HG03575 (cell line): ENCODE results near the gene NRCAM.
"Not testable (repeated sequence)": the region's sequence is repeated elsewhere in the genome, so short reads cannot be mapped to it uniquely, and the experiment has no call there.

Experiments used
- ATAC-seq: cut with Tn5 transposase; IDR thresholded peaks from one replicate; pipeline ENCODE4 v1.9.1; 2021; ENCODE audit not compliant: unreplicated experiment, insufficient number of reproducible peaks, low FRiP score; ENCODE audit errors: extremely low read depth

NRCAM gene

DNA sequence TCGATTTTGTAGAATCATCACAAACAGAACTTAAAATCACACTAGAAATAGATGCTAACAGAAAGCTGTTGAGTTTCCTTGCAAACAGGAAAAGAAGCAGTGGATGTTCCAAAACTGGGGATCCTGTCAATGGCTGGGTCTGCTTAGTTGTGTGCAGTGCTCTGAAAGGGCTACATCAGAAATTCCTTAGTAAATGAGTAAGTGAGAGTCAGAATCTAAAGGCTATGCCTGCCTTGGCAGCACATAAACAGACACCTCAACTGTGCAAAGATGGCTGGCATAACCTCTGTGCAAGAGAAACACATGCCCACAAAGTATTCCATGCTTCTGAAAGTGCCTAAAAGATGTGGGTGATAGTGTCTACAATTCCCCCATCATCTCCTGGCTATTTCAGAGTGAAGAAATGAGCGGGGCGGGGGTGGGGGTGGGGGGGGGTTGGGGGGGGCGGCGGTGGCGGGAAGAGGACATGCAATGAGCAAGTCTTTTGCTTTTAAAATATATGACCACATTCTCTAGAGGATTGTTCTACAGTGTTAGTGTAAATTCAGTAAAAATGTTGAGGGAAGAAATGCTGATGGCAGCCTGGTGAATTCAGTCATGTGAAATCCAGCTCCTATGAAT is 187.9 kb downstream of the NRCAM start:
- no peak for ATAC-seq

GRCh38 chr7:108267615-108268014 is 188.6 kb downstream of the NRCAM start:
- no peak for ATAC-seq

- ATAC-seq = no peak
Observed at GRCh38 chr7:108266491-108266890, 189.7 kb downstream of the NRCAM start.

DNA sequence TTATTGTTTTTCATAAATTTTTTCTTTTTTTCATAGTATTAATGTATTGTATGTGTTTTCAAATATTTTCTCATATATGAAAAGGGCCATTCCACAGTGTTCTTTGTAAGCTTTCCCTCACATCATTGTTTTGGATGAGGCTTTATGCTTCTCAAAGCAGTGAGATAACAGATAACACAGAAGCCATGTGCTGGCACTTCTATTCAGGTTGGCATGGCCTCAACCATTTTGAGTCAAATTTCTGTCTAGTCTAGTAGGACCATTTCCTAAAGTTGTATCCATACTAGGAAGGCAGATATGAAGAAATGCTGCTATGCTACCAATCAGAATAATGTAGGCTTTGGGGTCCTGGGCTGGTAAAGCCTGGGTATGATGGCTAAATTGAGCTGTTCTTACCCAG is 190.2 kb downstream of the NRCAM start:
- no peak for ATAC-seq

DNA sequence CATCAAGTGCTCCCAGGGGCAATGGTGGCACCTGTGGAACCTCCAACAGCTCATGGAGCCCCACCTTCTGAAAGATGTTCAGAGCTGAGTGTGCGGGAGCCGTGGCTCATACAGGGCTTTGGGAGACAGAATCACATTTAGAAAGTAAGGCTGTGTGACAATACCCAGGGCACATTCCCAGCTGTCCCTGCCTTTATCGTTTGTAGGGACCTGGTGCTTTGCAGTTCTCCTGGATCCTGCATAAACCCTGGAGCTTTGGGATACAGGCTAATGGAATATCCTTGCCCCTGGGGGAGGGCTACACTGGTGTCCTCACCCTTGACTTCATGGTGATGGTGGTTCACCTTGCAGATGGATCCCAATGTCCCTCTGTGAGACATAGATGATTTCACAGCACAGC is 191.2 kb downstream of the NRCAM start:
- ATAC-seq = no peak

DNA sequence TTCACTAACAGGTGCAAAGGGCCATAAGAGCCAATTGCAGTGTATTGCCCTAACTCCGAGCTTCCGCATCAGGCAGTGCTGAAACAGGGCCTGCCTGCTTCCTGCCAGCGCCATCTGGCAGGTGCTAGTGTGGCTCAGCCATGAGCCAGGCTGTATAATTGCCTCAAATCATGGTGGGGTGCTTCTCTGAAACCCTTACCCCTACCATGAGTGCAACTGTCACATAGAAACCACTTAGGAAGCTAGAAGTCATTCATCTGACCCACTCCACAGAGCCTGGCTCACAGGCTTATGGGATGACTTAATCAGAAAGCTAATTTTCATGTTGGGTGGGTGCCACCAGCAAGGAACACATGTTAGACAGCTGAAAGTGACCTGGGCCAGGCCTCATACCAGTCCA is 192.8 kb downstream of the NRCAM start:
- ATAC-seq = no peak

- ATAC-seq = no peak
Observed at GRCh38 chr7:108261560-108262255, 194.5 kb downstream of the NRCAM start.

GRCh38 chr7:108259447-108259846 is 196.8 kb downstream of the NRCAM start:
- ATAC-seq = not testable (repeated sequence)

DNA sequence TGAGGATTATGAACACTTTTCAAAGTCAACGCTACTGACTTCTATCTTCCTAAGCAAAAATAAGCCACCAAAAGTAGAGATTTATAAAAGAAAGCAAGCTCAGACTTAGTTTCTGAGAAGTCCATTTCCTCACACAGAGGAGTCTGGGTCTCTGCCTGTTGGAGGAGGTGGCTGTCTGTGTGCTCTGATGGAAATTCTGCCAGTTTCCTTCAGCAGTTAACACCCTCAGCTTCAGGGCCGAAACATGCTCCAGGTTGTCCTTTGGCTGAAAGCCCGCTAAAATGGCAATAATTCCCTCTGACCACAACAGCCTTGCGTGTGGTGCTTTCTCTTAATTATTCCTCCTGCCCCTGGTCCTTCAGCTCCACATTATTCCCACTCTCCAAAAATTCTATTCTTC is 198.3 kb downstream of the NRCAM start:
- ATAC-seq = no peak

DNA sequence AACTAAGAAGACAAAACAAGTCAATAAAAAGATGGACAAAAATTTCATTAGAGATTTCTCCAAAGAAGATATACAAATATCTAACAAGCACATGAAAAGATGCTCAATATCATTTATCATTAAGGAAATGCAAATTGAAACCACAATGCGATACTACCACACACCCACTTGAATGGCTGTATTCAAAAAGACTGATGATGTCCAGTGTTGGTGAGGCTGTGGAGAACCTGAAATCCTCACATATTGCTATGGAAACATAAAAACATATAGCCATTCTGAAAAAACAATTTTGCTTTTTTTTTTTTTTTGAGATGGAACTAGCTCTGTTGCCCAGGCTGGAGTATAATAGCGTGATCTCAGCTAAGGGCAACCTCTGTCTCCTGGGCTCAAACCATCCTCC is 202.0 kb downstream of the NRCAM start:
- ATAC-seq = no peak

DNA sequence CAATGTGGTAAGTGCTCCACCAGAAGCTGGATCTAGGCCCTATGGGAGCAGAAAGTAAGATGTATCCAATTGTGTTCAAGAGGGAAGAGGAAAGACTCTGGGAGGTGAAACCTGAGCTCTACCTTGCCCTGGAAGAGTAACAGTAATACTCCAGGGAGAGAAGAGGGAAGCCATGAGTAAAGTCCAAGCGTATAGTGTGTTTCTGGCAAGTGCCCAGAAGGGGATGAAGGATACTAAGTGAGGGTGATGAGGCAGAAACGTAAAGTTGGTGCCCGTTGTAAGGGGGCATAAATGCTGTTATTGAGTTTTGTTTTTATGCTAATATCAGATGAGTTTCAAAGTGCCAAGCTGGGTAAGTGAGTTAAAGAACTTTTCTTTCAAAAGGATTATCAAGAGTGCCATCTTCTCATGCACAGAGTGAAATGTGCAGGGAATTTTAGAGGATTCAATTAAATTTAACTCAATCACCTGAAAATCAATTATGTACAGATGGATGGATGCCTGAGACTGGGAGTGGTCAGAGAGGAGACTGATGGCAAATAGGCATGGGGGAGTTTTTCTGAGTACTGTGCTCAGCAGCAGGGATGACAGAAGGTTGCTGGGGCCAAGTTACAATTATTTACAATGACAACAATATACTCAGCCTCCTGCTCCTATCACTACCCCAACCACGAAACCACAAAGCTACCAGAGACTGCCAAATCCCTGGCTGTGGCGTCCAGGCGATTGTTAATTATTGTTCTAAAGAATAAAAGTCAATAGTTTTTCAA is 202.8 kb downstream of the NRCAM start:
- no peak for ATAC-seq

- no peak for ATAC-seq
Observed at GRCh38 chr7:108252177-108252576, 204.1 kb downstream of the NRCAM start.

DNA sequence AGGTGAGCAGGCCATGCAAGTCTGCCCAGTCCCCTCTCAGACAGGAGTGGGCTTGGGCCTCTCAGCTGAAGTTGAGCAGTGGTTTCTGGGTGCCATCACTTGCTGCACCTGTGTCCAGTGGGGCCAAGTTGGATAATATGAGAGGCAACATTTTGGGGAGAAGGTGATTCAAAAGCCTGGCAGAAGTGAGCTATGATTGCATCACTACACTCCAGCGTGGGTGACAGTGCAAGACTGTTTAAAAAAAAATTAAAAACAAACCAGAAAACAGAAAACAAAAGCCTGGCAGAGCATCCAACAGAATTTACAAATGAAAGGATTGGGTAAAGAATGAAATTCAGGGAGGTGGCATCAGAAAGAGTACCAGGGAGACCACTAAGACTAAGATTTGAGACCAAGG is 204.5 kb downstream of the NRCAM start:
- no peak for ATAC-seq

GRCh38 chr7:108249453-108249852 is 206.8 kb downstream of the NRCAM start:
- ATAC-seq = no peak

DNA sequence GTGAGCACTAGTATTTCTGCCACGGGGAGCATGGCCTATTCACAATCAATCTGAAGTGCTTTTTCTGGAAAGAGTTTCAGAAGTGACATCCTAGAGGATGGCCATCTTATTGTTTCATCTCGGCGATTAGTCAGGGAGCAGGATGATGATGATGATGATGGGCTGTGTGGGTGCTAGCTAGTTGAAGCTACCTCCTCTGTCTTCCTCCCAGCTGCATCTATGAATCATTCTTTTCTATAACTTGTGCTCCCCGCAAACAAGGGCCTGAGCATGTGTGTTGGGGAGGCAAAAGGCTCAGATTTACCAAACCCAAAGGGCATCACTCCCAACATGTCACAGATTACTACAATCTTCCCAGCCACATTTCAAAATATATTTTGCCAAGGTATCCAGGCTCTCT is 207.4 kb downstream of the NRCAM start:
- no peak for ATAC-seq

- no peak for ATAC-seq
Observed at GRCh38 chr7:108248418-108248817, 207.8 kb downstream of the NRCAM start.

GRCh38 chr7:108247614-108248013 is 208.6 kb downstream of the NRCAM start:
- ATAC-seq = no peak

DNA sequence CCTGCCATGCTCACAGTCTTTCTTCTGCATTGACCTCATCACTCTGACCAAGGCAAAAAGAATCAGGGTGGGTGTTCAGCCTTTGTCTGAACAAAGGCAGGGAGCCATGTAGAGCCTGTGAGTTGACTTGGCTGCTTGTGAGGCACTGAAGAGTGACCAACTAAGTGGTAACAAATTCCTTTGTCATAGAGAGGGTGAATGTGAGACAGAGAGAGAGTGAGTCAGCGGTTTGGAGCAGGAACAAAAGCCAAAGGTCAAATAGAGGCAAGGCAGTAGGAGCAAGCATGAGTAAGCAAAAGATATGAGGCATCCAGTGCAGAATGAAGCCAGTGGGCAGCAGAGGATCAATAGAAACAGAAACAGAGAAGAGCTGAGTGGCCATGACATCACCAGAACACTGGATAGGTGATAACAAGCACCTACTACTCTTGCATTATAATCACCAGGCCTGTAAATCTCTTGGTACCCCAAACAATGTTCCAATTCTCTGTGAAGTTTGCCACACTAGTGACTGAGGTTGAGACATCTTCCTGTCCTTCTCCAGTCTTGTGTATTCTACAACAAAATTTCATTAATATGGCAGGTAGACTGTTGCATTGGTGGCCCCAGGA is 209.9 kb downstream of the NRCAM start:
- no peak for ATAC-seq

GRCh38 chr7:108245523-108246226 is 210.6 kb downstream of the NRCAM start:
- ATAC-seq = no peak
